22Rv1 (cell line): ENCODE measurements around the gene RASSF7.

Experiments used
- H3K27ac ChIP-seq: fragments of 450-650 bp; 2 replicates; pipeline ENCODE4 v1.5.1; 2017
- ZFX ChIP-seq: fragments of 450-650 bp; IDR thresholded peaks from 2 replicates; pipeline ENCODE4 v1.6.1; 2017; ENCODE audit warnings: antibody characterized with exemption, borderline replicate concordance
- TF ChIP-seq, protein P1 (sequence below): fragments of 450-650 bp; IDR thresholded peaks from 2 replicates; pipeline ENCODE4 v1.5.1; 2017; ENCODE audit warnings: mild to moderate bottlenecking

RASSF7 gene

DNA sequence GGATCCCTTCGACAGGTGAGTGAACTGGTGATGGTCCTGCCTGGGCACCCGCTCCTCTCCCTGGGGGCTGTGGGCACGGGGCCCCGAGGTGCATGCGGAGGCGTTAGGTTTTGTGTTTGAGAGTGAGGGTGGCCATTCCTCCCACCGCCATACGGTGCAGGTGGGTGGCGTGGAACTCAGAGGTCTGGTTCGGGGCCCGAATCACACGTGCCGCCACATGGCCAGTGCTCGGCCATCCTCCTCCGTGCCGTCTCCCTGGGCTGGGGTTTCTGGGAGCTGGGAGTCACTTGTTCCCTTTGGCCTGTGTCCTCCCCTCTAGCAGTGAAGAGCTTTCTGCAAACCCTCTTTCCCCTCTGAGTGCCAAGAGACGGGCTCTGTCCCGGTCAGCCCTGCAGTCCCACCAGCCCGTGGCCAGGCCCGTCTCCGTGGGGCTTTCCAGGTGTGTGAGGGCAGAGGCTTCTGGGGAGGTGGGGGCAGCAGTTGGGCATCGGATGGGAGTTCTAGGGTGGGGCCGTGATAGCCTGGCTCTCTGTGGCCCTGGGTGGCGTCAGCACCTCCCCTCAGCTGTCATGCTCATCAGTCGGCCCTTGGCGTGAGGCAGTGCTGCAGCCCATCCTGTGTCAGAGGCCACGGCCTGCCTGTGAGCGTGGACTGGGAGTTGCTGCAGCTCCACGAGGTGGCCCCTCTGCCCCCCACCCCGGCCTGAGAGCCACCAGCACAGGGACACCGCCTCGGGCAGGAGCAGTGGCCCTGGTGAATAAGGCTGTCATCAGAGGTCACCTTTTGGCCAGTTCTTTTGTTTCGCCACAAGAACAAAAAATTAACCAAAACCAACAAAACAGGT lies 44.7 kb downstream of the RASSF7 start:
- TF ChIP-seq, protein P1, sequence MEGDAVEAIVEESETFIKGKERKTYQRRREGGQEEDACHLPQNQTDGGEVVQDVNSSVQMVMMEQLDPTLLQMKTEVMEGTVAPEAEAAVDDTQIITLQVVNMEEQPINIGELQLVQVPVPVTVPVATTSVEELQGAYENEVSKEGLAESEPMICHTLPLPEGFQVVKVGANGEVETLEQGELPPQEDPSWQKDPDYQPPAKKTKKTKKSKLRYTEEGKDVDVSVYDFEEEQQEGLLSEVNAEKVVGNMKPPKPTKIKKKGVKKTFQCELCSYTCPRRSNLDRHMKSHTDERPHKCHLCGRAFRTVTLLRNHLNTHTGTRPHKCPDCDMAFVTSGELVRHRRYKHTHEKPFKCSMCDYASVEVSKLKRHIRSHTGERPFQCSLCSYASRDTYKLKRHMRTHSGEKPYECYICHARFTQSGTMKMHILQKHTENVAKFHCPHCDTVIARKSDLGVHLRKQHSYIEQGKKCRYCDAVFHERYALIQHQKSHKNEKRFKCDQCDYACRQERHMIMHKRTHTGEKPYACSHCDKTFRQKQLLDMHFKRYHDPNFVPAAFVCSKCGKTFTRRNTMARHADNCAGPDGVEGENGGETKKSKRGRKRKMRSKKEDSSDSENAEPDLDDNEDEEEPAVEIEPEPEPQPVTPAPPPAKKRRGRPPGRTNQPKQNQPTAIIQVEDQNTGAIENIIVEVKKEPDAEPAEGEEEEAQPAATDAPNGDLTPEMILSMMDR = no peak
- no peak for TF ChIP-seq ZFX
- H3K27ac ChIP-seq = 0 out of 2 replicates have a peak overlapping the region, but pooled peaks have one; percentile 17

DNA sequence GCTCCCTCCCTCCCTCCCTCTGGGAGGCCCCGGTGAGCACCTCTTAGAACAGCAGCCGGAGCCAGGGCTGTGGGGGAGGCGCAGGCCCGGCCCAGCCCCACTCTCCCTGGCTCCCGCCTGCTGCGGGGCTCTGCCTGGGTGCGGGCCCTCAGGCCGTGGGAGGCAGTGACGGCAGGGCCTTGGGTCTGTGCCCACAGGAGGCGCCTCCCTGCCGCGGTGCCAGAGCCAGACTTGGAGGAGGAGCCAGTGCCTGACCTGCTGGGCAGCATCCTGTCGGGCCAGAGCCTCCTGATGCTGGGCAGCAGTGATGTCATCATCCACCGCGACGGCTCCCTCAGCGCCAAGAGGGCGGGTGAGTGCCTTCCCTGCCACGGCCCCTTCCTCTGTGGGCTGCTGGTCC lies 45.5 kb downstream of the RASSF7 start:
- TF ChIP-seq, protein P1 = no peak
- no peak for TF ChIP-seq ZFX
- 0 out of 2 replicates have a peak overlapping the region, but pooled peaks have one; percentile 17 for H3K27ac ChIP-seq

DNA sequence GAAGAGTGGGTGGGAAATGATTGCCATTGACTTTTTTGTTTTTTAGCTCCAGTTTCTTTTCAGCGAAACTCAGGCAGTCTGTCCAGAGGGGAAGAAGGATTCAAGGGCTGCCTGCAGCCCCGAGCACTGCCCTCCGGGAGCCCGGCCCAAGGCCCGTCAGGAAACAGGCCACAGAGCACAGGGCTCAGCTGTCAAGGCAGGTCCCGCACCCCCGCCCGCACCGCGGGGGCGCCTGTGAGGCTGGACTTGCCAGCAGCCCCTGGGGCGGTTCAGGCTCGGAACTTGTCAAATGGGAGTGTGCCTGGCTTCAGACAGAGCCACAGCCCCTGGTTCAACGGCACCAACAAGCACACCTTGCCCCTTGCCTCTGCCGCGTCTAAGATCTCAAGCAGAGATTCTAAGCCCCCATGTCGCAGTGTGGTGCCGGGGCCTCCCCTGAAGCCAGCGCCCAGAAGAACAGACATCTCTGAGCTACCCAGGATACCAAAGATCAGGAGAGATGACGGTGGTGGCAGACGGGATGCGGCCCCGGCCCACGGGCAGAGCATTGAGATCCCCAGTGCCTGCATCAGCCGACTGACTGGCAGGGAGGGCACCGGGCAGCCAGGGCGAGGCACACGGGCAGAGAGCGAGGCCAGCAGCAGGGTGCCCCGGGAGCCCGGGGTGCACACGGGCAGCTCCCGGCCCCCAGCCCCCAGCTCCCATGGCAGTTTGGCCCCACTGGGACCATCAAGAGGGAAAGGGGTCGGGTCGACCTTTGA lies 46.4 kb downstream of the RASSF7 start:
- 0 out of 2 replicates have a peak overlapping the region, but pooled peaks have one; percentile 17 for H3K27ac ChIP-seq
- TF ChIP-seq, protein P1 = no peak
- TF ChIP-seq ZFX = no peak

DNA sequence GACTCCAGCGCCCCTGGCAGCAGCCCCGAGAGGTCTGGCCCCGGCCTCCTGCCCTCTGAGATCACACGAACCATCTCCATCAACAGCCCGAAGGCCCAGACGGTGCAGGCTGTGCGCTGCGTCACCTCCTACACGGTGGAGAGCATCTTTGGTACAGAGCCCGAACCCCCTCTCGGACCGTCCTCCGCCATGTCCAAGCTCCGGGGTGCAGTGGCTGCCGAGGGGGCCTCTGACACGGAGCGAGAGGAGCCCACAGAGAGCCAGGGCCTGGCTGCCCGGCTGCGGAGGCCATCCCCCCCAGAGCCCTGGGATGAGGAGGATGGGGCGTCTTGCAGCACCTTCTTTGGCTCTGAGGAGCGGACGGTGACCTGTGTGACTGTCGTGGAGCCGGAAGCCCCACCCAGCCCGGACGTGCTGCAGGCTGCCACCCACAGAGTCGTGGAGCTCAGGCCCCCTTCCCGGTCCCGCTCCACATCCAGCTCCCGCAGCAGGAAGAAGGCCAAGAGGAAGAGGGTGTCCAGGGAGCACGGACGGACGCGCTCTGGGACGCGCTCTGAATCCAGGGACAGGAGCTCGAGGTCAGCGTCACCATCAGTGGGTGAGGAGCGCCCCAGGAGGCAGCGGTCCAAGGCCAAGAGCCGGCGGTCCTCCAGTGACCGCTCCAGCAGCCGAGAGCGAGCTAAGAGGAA lies 47.3 kb downstream of the RASSF7 start:
- no peak overlapping the region for H3K27ac ChIP-seq
- TF ChIP-seq, protein P1 = no peak
- no peak for TF ChIP-seq ZFX

DNA sequence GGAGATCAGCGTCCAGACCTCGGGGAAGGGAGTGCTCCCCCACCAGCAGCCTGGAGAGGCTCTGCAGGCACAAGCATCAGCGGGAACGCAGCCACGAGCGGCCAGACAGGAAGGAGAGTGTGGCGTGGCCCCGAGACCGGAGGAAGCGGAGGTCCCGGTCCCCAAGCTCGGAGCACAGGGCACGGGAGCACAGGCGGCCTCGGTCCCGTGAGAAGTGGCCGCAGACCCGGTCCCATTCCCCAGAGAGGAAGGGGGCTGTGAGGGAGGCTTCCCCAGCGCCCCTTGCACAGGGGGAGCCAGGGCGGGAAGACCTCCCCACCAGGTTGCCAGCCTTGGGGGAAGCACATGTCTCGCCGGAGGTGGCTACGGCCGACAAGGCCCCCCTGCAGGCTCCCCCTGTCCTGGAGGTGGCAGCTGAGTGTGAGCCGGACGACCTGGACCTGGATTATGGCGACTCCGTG lies 48.1 kb downstream of the RASSF7 start:
- no peak for TF ChIP-seq ZFX
- TF ChIP-seq, protein P1 = no peak
- no peak overlapping the region for H3K27ac ChIP-seq

DNA sequence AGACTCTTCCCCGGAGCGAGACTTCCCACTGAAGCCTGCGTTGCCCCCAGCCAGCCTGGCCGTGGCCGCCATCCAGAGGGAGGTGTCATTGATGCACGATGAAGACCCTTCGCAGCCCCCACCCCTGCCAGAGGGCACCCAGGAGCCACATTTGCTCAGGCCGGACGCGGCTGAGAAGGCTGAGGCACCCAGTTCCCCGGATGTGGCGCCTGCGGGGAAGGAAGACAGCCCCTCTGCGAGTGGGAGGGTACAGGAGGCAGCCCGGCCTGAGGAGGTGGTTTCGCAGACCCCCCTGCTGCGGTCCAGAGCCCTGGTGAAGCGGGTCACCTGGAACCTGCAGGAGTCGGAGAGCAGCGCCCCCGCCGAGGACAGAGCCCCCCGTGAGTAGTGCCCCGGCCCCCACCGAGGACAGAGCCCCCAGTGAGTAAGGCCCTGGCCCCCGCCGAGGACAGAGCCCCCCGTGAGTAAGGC lies 48.6 kb downstream of the RASSF7 start:
- H3K27ac ChIP-seq = no peak overlapping the region
- TF ChIP-seq, protein P1 = no peak
- TF ChIP-seq ZFX = no peak
